HepG2 (cell line): ENCODE measurements around the gene LYRM7. TPM values are rescaled to one million over a fixed set of nuclear protein-coding genes. Genes with fewer than 3 reads are reported as not detected.

Experiments
- ATF3 ChIP-seq: sonication (generic); formaldehyde crosslinking; IDR thresholded peaks from 2 replicates; pipeline ENCODE4 v1.4.0; 2020; ENCODE audit warnings: missing genetic modification reagents
- CBX2 ChIP-seq, 2 experiments: fragments of 200-600 bp in 1 of 2; sonication (generic); formaldehyde crosslinking in 1 of 2; IDR thresholded peaks; 2 replicates each; pipeline versions ENCODE4 v1.7.0 to v1.8.1; 2018 to 2022; ENCODE audit warnings: low read depth in 2 of 2, low read length in 1 of 2, mild to moderate bottlenecking in 1 of 2, missing genetic modification reagents in 1 of 2
- FOXC1 ChIP-seq: sonication (generic); formaldehyde crosslinking; IDR thresholded peaks from 2 replicates; pipeline ENCODE4 v1.8.0; 2022; ENCODE audit warnings: mild to moderate bottlenecking, missing genetic modification reagents, borderline replicate concordance
- KIAA2018 ChIP-seq: sonication (generic); formaldehyde crosslinking; IDR thresholded peaks from 2 replicates; pipeline ENCODE4 v1.5.0; 2020; ENCODE audit warnings: mild to moderate bottlenecking, missing genetic modification reagents, borderline replicate concordance
- MATR3 ChIP-seq: sonication (generic); formaldehyde crosslinking; IDR thresholded peaks from 2 replicates; pipeline ENCODE4 v1.4.0; 2020; ENCODE audit warnings: missing genetic modification reagents
- MXD1 ChIP-seq: sonication (generic); formaldehyde crosslinking; IDR thresholded peaks from 2 replicates; pipeline ENCODE4 v1.4.0; 2020; ENCODE audit warnings: mild to moderate bottlenecking, missing genetic modification reagents
- NFATC3 ChIP-seq: sonication (generic); formaldehyde crosslinking; IDR thresholded peaks from 2 replicates; pipeline ENCODE4 v1.5.1; 2020; ENCODE audit warnings: mild to moderate bottlenecking, missing genetic modification reagents
- NR2F6 ChIP-seq, 2 experiments: IDR thresholded peaks; 2 replicates each; pipeline ENCODE4 v1.6.1; 2016; ENCODE audit warnings: antibody characterized with exemption in 1 of 2, mild to moderate bottlenecking in 1 of 2
- PHB2 ChIP-seq: fragments of 450-650 bp; IDR thresholded peaks from 2 replicates; pipeline ENCODE4 v1.6.1; 2018; ENCODE audit not compliant: partially characterized antibody
- POLR2G ChIP-seq: fragments of 200-400 bp; formaldehyde crosslinking; IDR thresholded peaks from 2 replicates; pipeline ENCODE4 v1.6.1; 2018; ENCODE audit warnings: mild to moderate bottlenecking, low read depth, low read length, moderate library complexity
- RCOR2 ChIP-seq: IDR thresholded peaks from 2 replicates; pipeline ENCODE4 v1.6.1; 2016; ENCODE audit warnings: missing biosample characterization, missing genetic modification reagents
- ZNF546 ChIP-seq: sonication (generic); formaldehyde crosslinking; conservative IDR thresholded peaks from 2 replicates; pipeline ENCODE4 v1.8.1; 2023; ENCODE audit warnings: mild to moderate bottlenecking, missing genetic modification reagents
- polyA plus RNA-seq, 8 experiments: library from polyadenylated mRNA; depleted of rRNA in 3 of 8; stranded (reverse) in 7 of 8; unstranded in 1 of 8; fragments of >200 nt; fragmentation: Illumina TruSeq in 4 of 8; extraction: Trizol in 4 of 8; gene quantifications; 2 replicates each; pipeline versions ENCODE4 v1.2.1 to v1.2.3, GENCODE V29; 2011 to 2016; ENCODE audit warnings: low read depth in 4 of 8, missing spikeins in 1 of 8, mixed read lengths in 1 of 8; ENCODE audit not compliant: insufficient read depth in 1 of 8
- total RNA-seq, 5 experiments: library from RNA; depleted of rRNA; stranded (reverse); fragments of >200 nt; fragmentation: Illumina TruSeq; extraction: Trizol; gene quantifications; 2 replicates each; pipeline ENCODE4 v1.2.3, GENCODE V29; 2016; ENCODE audit warnings: low read depth in 1 of 5
- TF ChIP-seq, protein P1 (sequence below): sonication (generic); formaldehyde crosslinking; IDR thresholded peaks from 2 replicates; pipeline ENCODE4 v1.4.0; 2020; ENCODE audit warnings: mild to moderate bottlenecking, low read depth, missing genetic modification reagents
- TF ChIP-seq, protein P2 (sequence below): sonication (generic); formaldehyde crosslinking; IDR thresholded peaks from 2 replicates; pipeline ENCODE4 v1.4.0; 2020; ENCODE audit warnings: missing genetic modification reagents
- TF ChIP-seq, protein P3 (sequence below): sonication (generic); formaldehyde crosslinking; IDR thresholded peaks from 2 replicates; pipeline ENCODE4 v1.8.0; 2022; ENCODE audit warnings: mild to moderate bottlenecking, missing genetic modification reagents, moderate library complexity

The LYRM7 gene
- total and polyA plus RNA-seq, 2 of the 13 experiments (the other 11 are each of a cell fraction or from before 2014, with no cell fraction given), result 3.0 to 5.5 TPM

GRCh38 chr5:131164191-131165118 lies 6.3 kb upstream of the LYRM7 start (continued):
- TF ChIP-seq, protein P1, sequence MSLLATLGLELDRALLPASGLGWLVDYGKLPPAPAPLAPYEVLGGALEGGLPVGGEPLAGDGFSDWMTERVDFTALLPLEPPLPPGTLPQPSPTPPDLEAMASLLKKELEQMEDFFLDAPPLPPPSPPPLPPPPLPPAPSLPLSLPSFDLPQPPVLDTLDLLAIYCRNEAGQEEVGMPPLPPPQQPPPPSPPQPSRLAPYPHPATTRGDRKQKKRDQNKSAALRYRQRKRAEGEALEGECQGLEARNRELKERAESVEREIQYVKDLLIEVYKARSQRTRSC (CRISPR knock-in tag), result no peak
- TF ChIP-seq POLR2G, result peak; percentile 4; the same call in 1 of the 2 replicates
- TF ChIP-seq NFATC3, result no peak
- no peak for TF ChIP-seq PHB2
- TF ChIP-seq ZNF546 (CRISPR knock-in tag), result no peak
- no peak for TF ChIP-seq RCOR2
- TF ChIP-seq NR2F6 (IDR thresholded peaks at IDR 0.05), result no peak
- no peak for TF ChIP-seq NR2F6 (CRISPR knock-in tag; IDR thresholded peaks at IDR 0.05)
- TF ChIP-seq, protein P2, sequence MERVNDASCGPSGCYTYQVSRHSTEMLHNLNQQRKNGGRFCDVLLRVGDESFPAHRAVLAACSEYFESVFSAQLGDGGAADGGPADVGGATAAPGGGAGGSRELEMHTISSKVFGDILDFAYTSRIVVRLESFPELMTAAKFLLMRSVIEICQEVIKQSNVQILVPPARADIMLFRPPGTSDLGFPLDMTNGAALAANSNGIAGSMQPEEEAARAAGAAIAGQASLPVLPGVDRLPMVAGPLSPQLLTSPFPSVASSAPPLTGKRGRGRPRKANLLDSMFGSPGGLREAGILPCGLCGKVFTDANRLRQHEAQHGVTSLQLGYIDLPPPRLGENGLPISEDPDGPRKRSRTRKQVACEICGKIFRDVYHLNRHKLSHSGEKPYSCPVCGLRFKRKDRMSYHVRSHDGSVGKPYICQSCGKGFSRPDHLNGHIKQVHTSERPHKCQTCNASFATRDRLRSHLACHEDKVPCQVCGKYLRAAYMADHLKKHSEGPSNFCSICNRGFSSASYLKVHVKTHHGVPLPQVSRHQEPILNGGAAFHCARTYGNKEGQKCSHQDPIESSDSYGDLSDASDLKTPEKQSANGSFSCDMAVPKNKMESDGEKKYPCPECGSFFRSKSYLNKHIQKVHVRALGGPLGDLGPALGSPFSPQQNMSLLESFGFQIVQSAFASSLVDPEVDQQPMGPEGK, result peak; percentile 41; the same call in 1 of the 2 replicates
- no peak for TF ChIP-seq MATR3 (CRISPR knock-in tag)
- TF ChIP-seq, protein P3, sequence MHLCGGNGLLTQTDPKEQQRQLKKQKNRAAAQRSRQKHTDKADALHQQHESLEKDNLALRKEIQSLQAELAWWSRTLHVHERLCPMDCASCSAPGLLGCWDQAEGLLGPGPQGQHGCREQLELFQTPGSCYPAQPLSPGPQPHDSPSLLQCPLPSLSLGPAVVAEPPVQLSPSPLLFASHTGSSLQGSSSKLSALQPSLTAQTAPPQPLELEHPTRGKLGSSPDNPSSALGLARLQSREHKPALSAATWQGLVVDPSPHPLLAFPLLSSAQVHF (CRISPR knock-in tag), result no peak
- peak; percentile 22 for TF ChIP-seq FOXC1
- no peak for TF ChIP-seq KIAA2018 (CRISPR knock-in tag)
- TF ChIP-seq MXD1 (CRISPR knock-in tag), result no peak; the same call in 1 of the 2 replicates
- no peak for TF ChIP-seq ATF3
- no peak for TF ChIP-seq CBX2 (IDR thresholded peaks at IDR 0.05; ENCODE audit: low read depth, low read length)
- TF ChIP-seq CBX2 (CRISPR knock-in tag; IDR thresholded peaks at IDR 0.05; ENCODE audit: low read depth), result no peak
